HEK293T (cell line): ENCODE measurements around the gene ANKRD9.

Experiments used
- CTCF ChIA-PET: fragments of 350-600 bp; formaldehyde crosslinking; extraction: SDS; loops from one replicate; lab custom pipeline; 2021; ENCODE audit warnings: antibody characterized with exemption, inconsistent platforms; lab: Yijun Ruan, JAX
- POLR2A ChIA-PET: fragments of 350-600 bp; formaldehyde crosslinking; extraction: SDS; loops from one replicate; lab custom pipeline; 2020; ENCODE audit warnings: antibody characterized with exemption, inconsistent platforms; lab: Yijun Ruan, JAX
- DNase-seq: peaks from one replicate; pipeline ENCODE4 v3.0.0; 2012; ENCODE audit warnings: mixed read lengths; ENCODE audit errors: extremely low spot score
- ARNT ChIP-seq: fragments of 450-650 bp; IDR thresholded peaks from 2 replicates; pipeline ENCODE4 v1.6.1; 2017; ENCODE audit warnings: mild to moderate bottlenecking
- BHLHE40 ChIP-seq: fragments of 450-650 bp; IDR thresholded peaks from 2 replicates; pipeline ENCODE4 v1.6.1; 2016; ENCODE audit warnings: mild to moderate bottlenecking, moderate library complexity, borderline replicate concordance
- CTBP1 ChIP-seq: fragments of 450-650 bp; IDR thresholded peaks from 2 replicates; pipeline ENCODE4 v1.6.1; 2016; ENCODE audit warnings: borderline replicate concordance
- ELF4 ChIP-seq: fragments of 450-650 bp; IDR thresholded peaks from 2 replicates; pipeline ENCODE4 v1.6.1; 2017; ENCODE audit warnings: antibody characterized with exemption
- FOXA1 ChIP-seq: fragments of 450-650 bp; IDR thresholded peaks from 2 replicates; pipeline ENCODE4 v1.6.1; 2016; ENCODE audit warnings: mild to moderate bottlenecking
- FOXK2 ChIP-seq: fragments of 450-650 bp; IDR thresholded peaks from 2 replicates; pipeline ENCODE4 v1.6.1; 2016; ENCODE audit warnings: mild to moderate bottlenecking
- FOXM1 ChIP-seq: fragments of 450-650 bp; IDR thresholded peaks from 2 replicates; pipeline ENCODE4 v1.6.1; 2017; ENCODE audit warnings: mild to moderate bottlenecking, borderline replicate concordance
- HDGF ChIP-seq: fragments of 450-650 bp; IDR thresholded peaks from 2 replicates; pipeline ENCODE4 v1.6.1; 2017; ENCODE audit warnings: antibody characterized with exemption, borderline replicate concordance
- L3MBTL2 ChIP-seq: fragments of 450-650 bp; conservative IDR thresholded peaks from 2 replicates; pipeline ENCODE4 v1.6.1; 2016; ENCODE audit warnings: mild to moderate bottlenecking
- LEF1 ChIP-seq: fragments of 450-650 bp; IDR thresholded peaks from 2 replicates; pipeline ENCODE4 v1.6.1; 2017; ENCODE audit warnings: mild to moderate bottlenecking, borderline replicate concordance
- NFRKB ChIP-seq: fragments of 450-650 bp; IDR thresholded peaks from 2 replicates; pipeline ENCODE4 v1.6.1; 2016; ENCODE audit warnings: mild to moderate bottlenecking, moderate library complexity
- PKNOX1 ChIP-seq: fragments of 450-650 bp; IDR thresholded peaks from 2 replicates; pipeline ENCODE4 v1.6.1; 2016
- SP1 ChIP-seq: fragments of 450-650 bp; IDR thresholded peaks from 2 replicates; pipeline ENCODE4 v1.6.1; 2017
- SUZ12 ChIP-seq: fragments of 450-650 bp; IDR thresholded peaks from 2 replicates; pipeline ENCODE4 v1.6.1; 2016; ENCODE audit warnings: mild to moderate bottlenecking
- TARDBP ChIP-seq: fragments of 450-650 bp; IDR thresholded peaks from 2 replicates; pipeline ENCODE4 v1.6.1; 2016
- ZNF384 ChIP-seq: fragments of 450-650 bp; IDR thresholded peaks from 2 replicates; pipeline ENCODE4 v1.6.1; 2016

ANKRD9 gene

GRCh38 chr14:102473559-102473958 is 36.0 kb downstream of the ANKRD9 start:
- no peak for DNase-seq
- POLR2A ChIA-PET: no interaction called here
- CTCF ChIA-PET: no interaction called here
- TF ChIP-seq BHLHE40 (no peak), ELF4 (no peak), SUZ12 (no peak), L3MBTL2 (no peak)

- POLR2A ChIA-PET: no interaction called here
- TF ChIP-seq FOXM1 (no peak), TARDBP (no peak), HDGF (no peak), CTBP1 (no peak), FOXA1 (no peak), FOXK2 (no peak), LEF1 (no peak), PKNOX1 (no peak), SP1 (no peak), ELF4 (no peak), ARNT (no peak), NFRKB (no peak), ZNF384 (no peak), BHLHE40 (no peak), L3MBTL2 (no peak), SUZ12 (no peak)
- DNase-seq: no peak
- CTCF ChIA-PET: no interaction called here
Observed at GRCh38 chr14:102472791-102473150, 36.8 kb downstream of the ANKRD9 start.

DNA sequence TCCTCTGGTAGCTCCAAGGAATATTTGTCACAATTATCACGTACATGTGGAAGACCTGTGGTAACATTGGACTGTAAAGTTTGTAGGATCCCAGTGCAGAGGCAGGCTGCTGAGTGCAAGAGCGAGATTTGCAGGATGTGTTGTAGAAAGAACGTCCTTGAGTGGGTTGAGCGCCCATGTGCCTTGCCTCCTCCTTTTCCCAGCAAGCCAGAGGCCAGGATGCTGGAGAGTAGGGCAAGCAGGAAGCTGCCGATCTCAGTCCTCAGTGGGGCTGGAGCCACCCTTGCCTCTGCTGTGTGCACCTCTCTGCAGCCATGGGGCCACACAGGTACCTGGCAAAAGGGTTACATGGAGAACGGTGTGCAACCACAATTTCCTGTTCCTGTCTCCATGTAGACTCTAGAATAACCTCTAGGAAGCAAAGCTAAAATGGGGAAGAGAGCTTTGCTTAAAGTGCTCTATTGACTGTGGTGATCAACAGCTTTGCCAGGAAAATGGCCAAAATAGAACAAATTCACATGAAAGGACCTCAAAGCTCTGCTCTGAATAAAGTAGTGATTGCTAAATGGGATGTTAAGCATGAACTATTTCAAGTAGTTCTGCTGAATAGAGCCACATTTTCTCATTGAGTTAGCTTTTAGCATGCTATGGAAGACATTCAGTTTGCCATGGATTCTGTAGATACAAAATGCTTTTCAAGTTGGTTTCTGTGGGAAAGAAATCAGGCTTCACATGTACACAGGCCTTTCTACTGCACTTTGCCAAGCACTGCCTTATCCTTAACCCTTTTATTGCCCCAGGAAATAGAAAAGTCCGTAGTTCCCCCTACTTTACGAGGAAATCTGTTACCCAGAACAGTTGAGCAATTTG is 37.4 kb downstream of the ANKRD9 start:
- TF ChIP-seq TARDBP (no peak), L3MBTL2 (no peak), ZNF384 (no peak), ARNT (no peak), ELF4 (no peak), FOXM1 (no peak)
- CTCF ChIA-PET: no interaction called here
- no peak for DNase-seq
- POLR2A ChIA-PET: no interaction called here

GRCh38 chr14:102469261-102469660 is 40.3 kb downstream of the ANKRD9 start:
- POLR2A ChIA-PET: no interaction called here
- TF ChIP-seq FOXM1 (no peak), PKNOX1 (no peak), NFRKB (no peak), ZNF384 (no peak), FOXA1 (no peak), ELF4 (no peak), SUZ12 (no peak), BHLHE40 (no peak), L3MBTL2 (no peak), TARDBP (no peak), LEF1 (no peak), CTBP1 (no peak), HDGF (no peak), FOXK2 (no peak), ARNT (no peak), SP1 (no peak)
- DNase-seq: no peak
- CTCF ChIA-PET: no interaction called here

DNA sequence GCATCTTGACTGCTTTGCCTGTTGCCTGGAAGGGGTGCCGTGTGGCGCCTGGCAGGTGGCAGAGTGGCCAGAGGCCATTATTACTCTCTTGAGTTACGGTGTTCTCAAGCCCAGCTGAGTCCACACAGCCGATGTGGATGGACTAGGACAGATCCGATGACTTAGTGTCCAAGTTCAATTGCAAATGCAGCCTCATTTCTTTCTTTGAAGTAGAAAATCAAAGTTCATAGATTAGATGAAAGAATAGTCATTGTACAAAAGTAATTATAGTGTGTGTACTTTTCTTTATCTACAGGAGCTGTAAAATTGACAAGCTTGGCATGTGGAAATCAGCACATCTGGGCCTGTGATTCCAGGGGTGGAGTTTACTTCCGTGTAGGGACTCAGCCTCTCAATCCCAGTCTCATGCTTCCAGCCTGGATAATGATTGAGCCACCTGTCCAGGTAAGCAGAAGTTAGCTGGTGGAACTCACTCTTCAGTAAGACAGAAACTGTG is 44.7 kb downstream of the ANKRD9 start:
- CTCF ChIA-PET: no interaction called here
- no peak for DNase-seq
- TF ChIP-seq SP1 (no peak), PKNOX1 (no peak), FOXA1 (no peak), ELF4 (no peak), SUZ12 (no peak), ZNF384 (no peak)
- POLR2A ChIA-PET: no interaction called here

DNA sequence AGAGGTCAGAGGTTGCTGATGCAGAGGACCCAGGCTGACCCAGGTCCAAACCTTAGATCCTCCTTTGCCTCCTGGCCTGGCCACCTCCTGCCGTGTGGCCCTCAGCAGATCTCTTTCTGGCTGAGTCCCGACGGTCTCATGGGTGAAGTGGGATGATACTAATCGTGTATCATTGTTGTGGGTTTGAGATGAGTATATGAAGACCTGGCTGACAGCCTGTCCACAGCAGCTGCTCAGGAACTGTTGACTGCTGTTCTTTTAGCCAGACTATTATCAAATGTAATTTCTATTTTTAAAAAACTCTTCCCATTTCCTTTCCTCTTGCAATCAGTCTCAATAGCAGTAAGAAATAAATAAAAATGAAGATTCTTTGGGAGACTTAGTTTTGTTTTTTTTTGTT is 45.6 kb downstream of the ANKRD9 start:
- ChIA-PET CTCF (no interaction called here), POLR2A (no interaction called here)
- TF ChIP-seq FOXM1 (no peak), BHLHE40 (no peak), L3MBTL2 (no peak), ARNT (no peak), HDGF (no peak), SP1 (no peak), FOXK2 (no peak), SUZ12 (no peak), PKNOX1 (no peak), NFRKB (no peak), ZNF384 (no peak), TARDBP (no peak), LEF1 (no peak), ELF4 (no peak), CTBP1 (no peak)
- DNase-seq: no peak
